OCI-LY7 (cell line): ENCODE data around the gene KEL. TPM values are rescaled to one million over a fixed set of nuclear protein-coding genes. Genes with fewer than 3 reads are reported as not detected.

Experiments
- BruUV-seq: library from RNA; stranded (reverse); fragments of 400-500 nt; replicated peaks from 2 replicates; lab custom pipeline; 2021; lab: Mats Ljungman, UMichigan
- CTCF ChIA-PET: fragments of 300-600 bp; sonication (Branson Sonifier 250); formaldehyde crosslinking; loops from one replicate; lab custom pipeline; 2022; ENCODE audit warnings: antibody characterized with exemption; ENCODE audit not compliant: unreplicated experiment; lab: Charles Lee
- POLR2A ChIA-PET: fragments of 300-600 bp; sonication (Branson Sonifier 250); formaldehyde crosslinking; loops from one replicate; lab custom pipeline; 2022; ENCODE audit warnings: antibody characterized with exemption; lab: Charles Lee
- DNase-seq: peaks from one replicate; pipeline ENCODE4 v3.0.0-alpha.2; 2015; ENCODE audit warnings: low spot score
- H2AFZ ChIP-seq: fragments of 200-600 bp; sonication (generic), shearing (Covaris generic); 2 replicates; pipeline ENCODE4 v1.6.1; 2014; ENCODE audit warnings: mild to moderate bottlenecking, antibody characterized with exemption, low read length, moderate library complexity
- H3K27ac ChIP-seq: fragments of 200-600 bp; sonication (generic); 2 replicates; pipeline ENCODE4 v1.5.1; 2014; ENCODE audit warnings: mixed run types, low read depth, mild to moderate bottlenecking, moderate library complexity, low read length, inconsistent platforms; ENCODE audit not compliant: poor library complexity, severe bottlenecking
- H3K36me3 ChIP-seq: fragments of 200-600 bp; sonication (generic); 2 replicates; pipeline ENCODE4 v1.6.1; 2014; ENCODE audit warnings: mild to moderate bottlenecking, antibody characterized with exemption, low read length, moderate library complexity, mixed read lengths; ENCODE audit not compliant: insufficient read depth
- H3K4me1 ChIP-seq: fragments of 200-600 bp; sonication (generic); 2 replicates; pipeline ENCODE4 v1.5.1; 2014; ENCODE audit warnings: mild to moderate bottlenecking, low read length; ENCODE audit not compliant: insufficient read depth, poor library complexity, severe bottlenecking
- H3K4me2 ChIP-seq: fragments of 200-600 bp; sonication (generic); 2 replicates; pipeline ENCODE4 v1.6.1; 2014; ENCODE audit warnings: mild to moderate bottlenecking, low read length
- H3K4me3 ChIP-seq: fragments of 200-600 bp; sonication (generic); 2 replicates; pipeline ENCODE4 v1.5.1; 2014; ENCODE audit warnings: mild to moderate bottlenecking, low read depth, low read length; ENCODE audit not compliant: poor library complexity, severe bottlenecking
- H3K79me2 ChIP-seq: fragments of 200-600 bp; sonication (generic); 2 replicates; pipeline ENCODE4 v1.6.1; 2016; ENCODE audit warnings: low read depth, mild to moderate bottlenecking, low read length, moderate library complexity, mixed read lengths; ENCODE audit not compliant: insufficient read depth
- H3K9me2 ChIP-seq: fragments of 200-600 bp; sonication (generic); 2 replicates; pipeline ENCODE4 v1.6.1; 2016; ENCODE audit warnings: mild to moderate bottlenecking, low read length, mixed read lengths; ENCODE audit not compliant: insufficient read depth
- H3K9me3 ChIP-seq: fragments of 200-600 bp; sonication (generic); 2 replicates; pipeline ENCODE4 v1.6.1; 2014; ENCODE audit warnings: mild to moderate bottlenecking, mixed run types, low read length, mixed read lengths
- H4K20me1 ChIP-seq: fragments of 200-600 bp; sonication (generic); 2 replicates; pipeline ENCODE4 v1.6.1; 2014; ENCODE audit warnings: mild to moderate bottlenecking, antibody characterized with exemption, low read length, moderate library complexity, mixed read lengths; ENCODE audit not compliant: insufficient read depth
- CTCF ChIP-seq: fragments of 200-600 bp; sonication (generic); conservative IDR thresholded peaks from 2 replicates; pipeline ENCODE4 v1.5.1; 2014; ENCODE audit warnings: mild to moderate bottlenecking, antibody characterized with exemption, low read length, moderate library complexity, mixed read lengths
- EZH2phosphoT487 ChIP-seq: fragments of 200-600 bp; sonication (generic); IDR thresholded peaks from 2 replicates; pipeline ENCODE4 v1.6.1; 2018; ENCODE audit warnings: low read depth, borderline replicate concordance, mild to moderate bottlenecking, mixed run types, antibody characterized with exemption, low read length, moderate library complexity, mixed read lengths
- intact Hi-C: fragments of 100-400 bp; cut with micrococcal nuclease; formaldehyde crosslinking; loops from one replicate; pipeline ENCODE4 v1.10.0; 2022; ENCODE audit not compliant: unreplicated experiment
- total RNA-seq, 2 experiments: library from RNA; depleted of rRNA in 1 of 2; stranded (reverse); fragments of >200 nt in 1 of 2; shearing (Covaris generic) in 1 of 2; gene quantifications; 2 replicates each; pipeline ENCODE4 v1.2.3, GENCODE V29; 2014 to 2022

KEL gene
- total RNA-seq, 2 experiments from 2014 or later = 1.5 to 2.2 TPM

GRCh38 chr7:143005632-143006260, 43.6 kb upstream of the KEL start:
- Histone ChIP-seq H3K36me3 (no peaks in the 10 kb centered on the region), H2AFZ (peak overlapping the region; percentile 21; the same call in 1 of the 2 replicates), H3K9me3 (no peaks in the 10 kb centered on the region), H3K9me2 (no peaks in the 10 kb centered on the region), H3K79me2 (no peaks in the 10 kb centered on the region), H4K20me1 (no peaks in the 10 kb centered on the region), H3K27ac (no peak overlapping the region), H3K4me2 (peak overlapping the region; percentile 6; the same call in 1 of the 2 replicates), H3K4me3 (no peak overlapping the region), H3K4me1 (peaks cover 20% of the 10 kb centered on the region)
- DNase-seq = no peak
- no peak for TF ChIP-seq EZH2phosphoT487
- no peak for TF ChIP-seq CTCF
- POLR2A ChIA-PET = interaction anchor here (0.6 to 1.4 kb wide), 4 partner anchors 9 to 213 kb away, joined by 3 to 5 read pairs (median 3); no protein-coding TSS in a partner anchor
- intact Hi-C loops = no loop called here
- CTCF ChIA-PET = interaction anchor here (2.7 kb wide), 1 partner anchor 210 kb away, joined by 15 read pairs; no protein-coding TSS in a partner anchor
- BruUV-seq = no TSS peak

GRCh38 chr7:143003393-143004051, 41.4 kb upstream of the KEL start:
- TF ChIP-seq CTCF = peak; percentile 95
- TF ChIP-seq EZH2phosphoT487 = no peak

More at GRCh38 chr7:143003393-143004051, 41.4 kb upstream of the KEL start:
- no peak overlapping the region for H3K27ac ChIP-seq
- H3K9me2 ChIP-seq = no peaks in the 10 kb centered on the region
- H3K36me3 ChIP-seq = no peaks in the 10 kb centered on the region
- no peak overlapping the region for H3K4me3 ChIP-seq
- POLR2A ChIA-PET = interaction anchor here (0.5 kb wide), 1 partner anchor 1044 kb away, joined by 3 read pairs; no protein-coding TSS in a partner anchor
- BruUV-seq = no TSS peak
- intact Hi-C loops = loop anchor here (1.0 to 2.0 kb wide), 3 partner anchors 123 to 371 kb away; no protein-coding TSS in a partner anchor
- H3K9me3 ChIP-seq = no peaks in the 10 kb centered on the region
- H3K4me1 ChIP-seq = peaks cover 15% of the 10 kb centered on the region
- CTCF ChIA-PET = interaction anchor here (0.6 to 1.6 kb wide), 6 partner anchors 13 to 400 kb away, joined by 3 to 6 read pairs (median 4); no protein-coding TSS in a partner anchor
- DNase-seq = peak; percentile 59
- no peaks in the 10 kb centered on the region for H4K20me1 ChIP-seq
- H3K4me2 ChIP-seq = peak overlapping the region; percentile 23; the same call in 1 of the 2 replicates
- H2AFZ ChIP-seq = peak overlapping the region; percentile 77; the same call in 1 of the 2 replicates
- H3K79me2 ChIP-seq = no peaks in the 10 kb centered on the region
